HepG2 (cell line): ENCODE measurements around the gene MRPL27. TPM values are rescaled to one million over a fixed set of nuclear protein-coding genes. Genes with fewer than 3 reads are reported as not detected.

ENCODE experiments used
- CCDC6 ChIP-seq: sonication (generic); formaldehyde crosslinking; IDR thresholded peaks from 2 replicates; pipeline ENCODE4 v1.8.1; 2022; ENCODE audit warnings: mild to moderate bottlenecking, missing genetic modification reagents, moderate library complexity
- DNMT3B ChIP-seq: conservative IDR thresholded peaks from 2 replicates; pipeline ENCODE4 v1.6.1; 2016; ENCODE audit warnings: missing biosample characterization, control low read depth
- ELK4 ChIP-seq: sonication (generic); formaldehyde crosslinking; IDR thresholded peaks from 2 replicates; pipeline ENCODE4 v1.9.0; 2021; ENCODE audit warnings: missing genetic modification reagents, borderline replicate concordance
- GPBP1L1 ChIP-seq: sonication (generic); formaldehyde crosslinking; IDR thresholded peaks from 2 replicates; pipeline ENCODE4 v1.5.0; 2020; ENCODE audit warnings: mild to moderate bottlenecking, missing genetic modification reagents
- GTF3A ChIP-seq: sonication (generic); formaldehyde crosslinking; conservative IDR thresholded peaks from 2 replicates; pipeline ENCODE4 v1.4.0; 2020; ENCODE audit warnings: mild to moderate bottlenecking, missing genetic modification reagents
- JARID2 ChIP-seq: sonication (generic); formaldehyde crosslinking; IDR thresholded peaks from 2 replicates; pipeline ENCODE4 v1.8.1; 2023; ENCODE audit warnings: missing genetic modification reagents, inconsistent platforms; ENCODE audit not compliant: insufficient replicate concordance
- KDM5A ChIP-seq: fragments of 200-600 bp; sonication (generic); IDR thresholded peaks from 2 replicates; pipeline ENCODE4 v1.7.0; 2018; ENCODE audit warnings: antibody characterized with exemption, mild to moderate bottlenecking, low read length, borderline replicate concordance
- MED1 ChIP-seq: sonication (generic); formaldehyde crosslinking; IDR thresholded peaks from 2 replicates; pipeline ENCODE4 v1.4.0; 2020; ENCODE audit warnings: missing genetic modification reagents
- NFKB2 ChIP-seq: sonication (generic); formaldehyde crosslinking; IDR thresholded peaks from 2 replicates; pipeline ENCODE4 v1.4.0; 2020; ENCODE audit warnings: missing genetic modification reagents, borderline replicate concordance
- NONO ChIP-seq, 2 experiments: fragments of 450-650 bp in 1 of 2; sonication (generic) in 1 of 2; formaldehyde crosslinking in 1 of 2; IDR thresholded peaks in 1 of 2; conservative IDR thresholded peaks in 1 of 2; 2 replicates each; pipeline versions ENCODE4 v1.6.1 to v1.8.0; 2017 to 2022; ENCODE audit warnings: mild to moderate bottlenecking in 1 of 2, missing genetic modification reagents in 1 of 2, moderate library complexity in 1 of 2
- NR2F2 ChIP-seq: IDR thresholded peaks from 2 replicates; pipeline ENCODE4 v1.6.1; 2012; ENCODE audit warnings: low read depth, inconsistent platforms, borderline replicate concordance
- PBX3 ChIP-seq: sonication (generic); formaldehyde crosslinking; IDR thresholded peaks from 2 replicates; pipeline ENCODE4 v1.8.1; 2023; ENCODE audit warnings: missing genetic modification reagents, inconsistent platforms, borderline replicate concordance
- PCBP1 ChIP-seq: fragments of 200-400 bp; formaldehyde crosslinking; IDR thresholded peaks from 2 replicates; pipeline ENCODE4 v1.6.1; 2017; ENCODE audit warnings: mild to moderate bottlenecking, low read depth, low read length, borderline replicate concordance
- PRDM4 ChIP-seq: sonication (generic); formaldehyde crosslinking; IDR thresholded peaks from 2 replicates; pipeline ENCODE4 v1.9.0; 2021; ENCODE audit warnings: missing genetic modification reagents, borderline replicate concordance
- ZBTB10 ChIP-seq: sonication (generic); formaldehyde crosslinking; IDR thresholded peaks from 2 replicates; pipeline ENCODE4 v1.4.0; 2020; ENCODE audit warnings: missing genetic modification reagents, borderline replicate concordance
- ZNF180 ChIP-seq: sonication (generic); formaldehyde crosslinking; IDR thresholded peaks from 2 replicates; pipeline ENCODE4 v1.4.0; 2020; ENCODE audit warnings: low read depth, missing genetic modification reagents, borderline replicate concordance
- ZNF3 ChIP-seq: IDR thresholded peaks from 2 replicates; pipeline ENCODE4 v1.7.0; 2017; ENCODE audit warnings: inconsistent platforms
- ZNF468 ChIP-seq: sonication (generic); formaldehyde crosslinking; IDR thresholded peaks from 2 replicates; pipeline ENCODE4 v1.8.0; 2022; ENCODE audit warnings: mild to moderate bottlenecking, moderate library complexity, missing genetic modification reagents
- ZNF782 ChIP-seq: sonication (generic); formaldehyde crosslinking; IDR thresholded peaks from 2 replicates; pipeline ENCODE4 v1.4.0; 2020; ENCODE audit warnings: missing genetic modification reagents, mild to moderate bottlenecking, borderline replicate concordance
- polyA plus RNA-seq, 8 experiments: library from polyadenylated mRNA; depleted of rRNA in 3 of 8; stranded (reverse) in 7 of 8; unstranded in 1 of 8; fragments of >200 nt; fragmentation: Illumina TruSeq in 4 of 8; extraction: Trizol in 4 of 8; gene quantifications; 2 replicates each; pipeline versions ENCODE4 v1.2.1 to v1.2.3, GENCODE V29; 2011 to 2016; ENCODE audit warnings: low read depth in 4 of 8, missing spikeins in 1 of 8, mixed read lengths in 1 of 8; ENCODE audit not compliant: insufficient read depth in 1 of 8
- total RNA-seq, 5 experiments: library from RNA; depleted of rRNA; stranded (reverse); fragments of >200 nt; fragmentation: Illumina TruSeq; extraction: Trizol; gene quantifications; 2 replicates each; pipeline ENCODE4 v1.2.3, GENCODE V29; 2016; ENCODE audit warnings: low read depth in 1 of 5

Gene MRPL27
- total and polyA plus RNA-seq, 2 of the 13 experiments (the other 11 are each of a cell fraction or from before 2014, with no cell fraction given) = 137 to 217 TPM

- TF ChIP-seq PBX3 (CRISPR knock-in tag) (no peak), ELK4 (CRISPR knock-in tag) (no peak), MED1 (CRISPR knock-in tag) (no peak), PRDM4 (CRISPR knock-in tag) (peak; percentile 50; the same call in 1 of the 2 replicates), ZBTB10 (CRISPR knock-in tag) (no peak), NONO (IDR thresholded peaks at IDR 0.05) (no peak), NONO (CRISPR knock-in tag; conservative IDR thresholded peaks at IDR 0.05) (no peak; the same call in 1 of the 2 replicates), ZNF180 (CRISPR knock-in tag) (no peak), DNMT3B (CRISPR knock-in tag) (no peak), ZNF782 (CRISPR knock-in tag) (no peak), CCDC6 (no peak), GPBP1L1 (CRISPR knock-in tag) (no peak), NFKB2 (CRISPR knock-in tag) (no peak), ZNF3 (CRISPR knock-in tag) (no peak), JARID2 (no peak), KDM5A (no peak), ZNF468 (no peak), GTF3A (CRISPR knock-in tag) (no peak), NR2F2 (no peak), PCBP1 (no peak)
These were observed 11.2 kb downstream of the MRPL27 start (continued) for GRCh38 chr17:50361561-50362480.
